CD4-positive, alpha-beta T cell (primary cell): ENCODE data around the gene ERICH2. TPM values are rescaled to one million over a fixed set of nuclear protein-coding genes. Genes with fewer than 3 reads are reported as not detected.

Experiments
- ATAC-seq: fragments of 200-7000 bp; cut with Tn5 transposase; one replicate; pipeline ENCODE4 v1.10.0; 2022; ENCODE audit warnings: mild to moderate bottlenecking; ENCODE audit not compliant: poor library complexity
- CTCF ChIA-PET: fragments of 350-600 bp; sonication (Branson Sonifier 250); formaldehyde crosslinking; loops from one replicate; lab custom pipeline; 2021; ENCODE audit warnings: antibody characterized with exemption, inconsistent platforms; lab: Charles Lee
- POLR2A ChIA-PET: fragments of 350-600 bp; sonication (Branson Sonifier 250); formaldehyde crosslinking; loops from one replicate; lab custom pipeline; 2021; ENCODE audit warnings: antibody characterized with exemption, inconsistent platforms; lab: Charles Lee
- DNase-seq, 14 experiments: peaks; one replicate each; pipeline ENCODE4 v3.0.0-alpha.2; 2013 to 2020; ENCODE audit warnings: mixed read lengths in 2 of 14
- H3K27ac ChIP-seq, 2 donors: one replicate each; pipeline versions ENCODE4 v1.5.1 to v1.7.0; 2013; ENCODE audit warnings: low read length in 2 of 2, low read depth in 1 of 2, mild to moderate bottlenecking in 1 of 2
- H3K27me3 ChIP-seq, 2 experiments: 1 replicate in 1 of 2; 2 replicates in 1 of 2; pipeline versions ENCODE4 v1.6.1 to v1.7.0; 2013; ENCODE audit warnings: low read length in 2 of 2, control low read depth in 1 of 2, mild to moderate bottlenecking in 1 of 2, moderate library complexity in 1 of 2; ENCODE audit not compliant: insufficient read depth in 2 of 2, control insufficient read depth in 1 of 2
- H3K36me3 ChIP-seq: one replicate; pipeline ENCODE4 v1.6.1; 2013; ENCODE audit warnings: low read length, control low read depth; ENCODE audit not compliant: insufficient read depth
- H3K4me1 ChIP-seq: one replicate; pipeline ENCODE4 v1.6.1; 2013; ENCODE audit warnings: low read length, control low read depth; ENCODE audit not compliant: insufficient read depth
- H3K4me3 ChIP-seq: one replicate; pipeline ENCODE4 v1.5.1; 2013; ENCODE audit warnings: mild to moderate bottlenecking, low read length, moderate library complexity
- H3K9me3 ChIP-seq, 2 experiments: 1 replicate in 1 of 2; 2 replicates in 1 of 2; pipeline versions ENCODE4 v1.6.1 to v1.7.0; 2013; ENCODE audit warnings: low read length in 2 of 2, mild to moderate bottlenecking in 2 of 2, control low read depth in 1 of 2, moderate library complexity in 1 of 2; ENCODE audit not compliant: control insufficient read depth in 1 of 2, insufficient read depth in 1 of 2
- H3K27ac Mint-ChIP-seq: one replicate; pipeline ENCODE4 v1.8.0; 2020; ENCODE audit warnings: mixed read lengths
- H3K27me3 Mint-ChIP-seq: one replicate; pipeline ENCODE4 v1.8.0; 2021; ENCODE audit warnings: mixed read lengths
- H3K36me3 Mint-ChIP-seq: one replicate; pipeline ENCODE4 v1.8.0; 2021; ENCODE audit warnings: low read depth, mixed read lengths
- H3K4me1 Mint-ChIP-seq: one replicate; pipeline ENCODE4 v1.8.0; 2021; ENCODE audit warnings: low read depth, mixed read lengths
- H3K4me3 Mint-ChIP-seq: one replicate; pipeline ENCODE4 v1.8.0; 2020; ENCODE audit warnings: mild to moderate bottlenecking, mixed read lengths
- H3K9me3 Mint-ChIP-seq: one replicate; pipeline ENCODE4 v1.8.0; 2020; ENCODE audit warnings: mixed read lengths
- intact Hi-C, 2 experiments: fragments of 100-400 bp; cut with DNase I in 1 of 2; cut with micrococcal nuclease in 1 of 2; formaldehyde crosslinking; loops; one replicate each; pipeline versions ENCODE4 v1.15.1 to v1.9.0; 2023 to 2025; cut with DNase I, micrococcal nuclease
- total RNA-seq, 174 experiments: library from RNA in 2 of 174; stranded (reverse) in 2 of 174; gene quantifications; one replicate each; pipeline ENCODE4 v1.2.3 and lab custom pipeline; 2021 to 2026
- TF ChIP-seq, protein P1 (sequence below): fragments of 200-600 bp; IDR thresholded peaks from one replicate; pipeline ENCODE4 v1.8.0; 2022; ENCODE audit warnings: antibody characterized with exemption, mild to moderate bottlenecking

The ERICH2 gene
- total RNA-seq, 2 experiments from 2014 or later, result not detected

DNA sequence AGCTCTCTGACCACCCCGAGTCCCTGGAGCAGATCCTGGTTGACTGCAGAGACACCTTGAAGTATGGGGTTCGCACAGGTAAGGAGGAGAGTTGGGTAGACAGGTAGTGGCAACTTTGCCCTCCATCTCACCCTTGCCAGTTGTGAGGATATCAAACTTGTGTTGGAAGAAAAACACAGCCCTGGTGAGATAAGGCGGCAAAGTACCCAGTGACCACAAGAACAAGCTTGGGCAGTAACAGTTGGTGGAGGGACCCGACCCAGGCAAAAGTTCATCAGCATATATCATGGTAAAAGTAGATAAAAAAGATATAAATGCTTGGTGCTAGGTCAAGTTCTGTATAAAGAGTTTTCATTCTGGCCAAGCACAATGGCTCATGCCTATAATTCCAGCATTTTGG, 60.9 kb downstream of the ERICH2 start:
- no peaks in the 10 kb centered on the region for H3K4me1 ChIP-seq
- Mint-ChIP-seq H3K27me3 (peaks cover 58% of the 10 kb centered on the region), H3K4me3 (no peak overlapping the region), H3K9me3 (no peaks in the 10 kb centered on the region), H3K27ac (no peak overlapping the region), H3K4me1 (no peaks in the 10 kb centered on the region), H3K36me3 (no peaks in the 10 kb centered on the region)
- no peak for DNase-seq
- peaks cover 20 to 22% of the 10 kb centered on the region in 2 experiments for H3K27me3 ChIP-seq
- H3K36me3 ChIP-seq, result no peaks in the 10 kb centered on the region
- no peak overlapping the region for H3K4me3 ChIP-seq
- ChIA-PET POLR2A (interaction anchor here (0.6 kb wide), 1 partner anchor 38 kb away, joined by 3 read pairs; no protein-coding TSS in a partner anchor), CTCF (no interaction called here)
- ATAC-seq, result no peak
- H3K9me3 ChIP-seq, result no peaks in the 10 kb centered on the region
- intact Hi-C loops, result no loop called here
- TF ChIP-seq, protein P1, sequence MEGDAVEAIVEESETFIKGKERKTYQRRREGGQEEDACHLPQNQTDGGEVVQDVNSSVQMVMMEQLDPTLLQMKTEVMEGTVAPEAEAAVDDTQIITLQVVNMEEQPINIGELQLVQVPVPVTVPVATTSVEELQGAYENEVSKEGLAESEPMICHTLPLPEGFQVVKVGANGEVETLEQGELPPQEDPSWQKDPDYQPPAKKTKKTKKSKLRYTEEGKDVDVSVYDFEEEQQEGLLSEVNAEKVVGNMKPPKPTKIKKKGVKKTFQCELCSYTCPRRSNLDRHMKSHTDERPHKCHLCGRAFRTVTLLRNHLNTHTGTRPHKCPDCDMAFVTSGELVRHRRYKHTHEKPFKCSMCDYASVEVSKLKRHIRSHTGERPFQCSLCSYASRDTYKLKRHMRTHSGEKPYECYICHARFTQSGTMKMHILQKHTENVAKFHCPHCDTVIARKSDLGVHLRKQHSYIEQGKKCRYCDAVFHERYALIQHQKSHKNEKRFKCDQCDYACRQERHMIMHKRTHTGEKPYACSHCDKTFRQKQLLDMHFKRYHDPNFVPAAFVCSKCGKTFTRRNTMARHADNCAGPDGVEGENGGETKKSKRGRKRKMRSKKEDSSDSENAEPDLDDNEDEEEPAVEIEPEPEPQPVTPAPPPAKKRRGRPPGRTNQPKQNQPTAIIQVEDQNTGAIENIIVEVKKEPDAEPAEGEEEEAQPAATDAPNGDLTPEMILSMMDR, result no peak
- no peak overlapping the region for H3K27ac ChIP-seq

DNA sequence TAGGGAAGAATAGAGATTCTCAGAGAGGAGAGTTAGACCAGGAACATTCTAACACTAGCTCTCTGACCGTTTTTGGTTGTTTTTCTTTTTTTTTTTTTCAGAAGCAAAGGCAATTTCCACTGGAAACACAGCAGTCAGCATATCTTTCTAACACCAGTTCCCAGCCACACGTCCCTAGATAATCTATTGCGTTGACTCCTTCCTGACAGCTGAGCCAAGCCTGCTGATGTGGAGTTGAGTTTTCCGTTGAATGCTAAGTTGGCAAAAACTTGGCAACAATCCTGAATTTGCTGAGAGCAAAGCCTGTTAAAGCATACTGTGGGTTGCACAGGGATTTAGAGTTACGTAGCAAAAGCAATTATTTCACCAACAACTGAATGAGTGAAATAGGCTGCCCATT, 65.8 kb downstream of the ERICH2 start:
- H3K27ac Mint-ChIP-seq, result no peak overlapping the region
- no peaks in the 10 kb centered on the region for H3K4me1 Mint-ChIP-seq
- H3K36me3 ChIP-seq, result no peaks in the 10 kb centered on the region
- H3K36me3 Mint-ChIP-seq, result no peaks in the 10 kb centered on the region
- CTCF ChIA-PET, result interaction anchor here (0.6 kb wide), 1 partner anchor 425 kb away, joined by 3 read pairs; no protein-coding TSS in a partner anchor
- H3K4me1 ChIP-seq, result no peaks in the 10 kb centered on the region
- peaks cover 15% of the 10 kb centered on the region for H3K27me3 Mint-ChIP-seq
- H3K9me3 Mint-ChIP-seq, result no peaks in the 10 kb centered on the region
- POLR2A ChIA-PET, result no interaction called here
- H3K4me3 ChIP-seq, result no peak overlapping the region
- no peaks in the 10 kb centered on the region for H3K9me3 ChIP-seq
- intact Hi-C loops, result no loop called here
- DNase-seq (no peak), ATAC-seq (no peak)
- no peak overlapping the region for H3K27ac ChIP-seq
- TF ChIP-seq, protein P1, result no peak
- H3K27me3 ChIP-seq, result peaks cover 0 to 7% of the 10 kb centered on the region in 2 experiments
- no peak overlapping the region for H3K4me3 Mint-ChIP-seq

DNA sequence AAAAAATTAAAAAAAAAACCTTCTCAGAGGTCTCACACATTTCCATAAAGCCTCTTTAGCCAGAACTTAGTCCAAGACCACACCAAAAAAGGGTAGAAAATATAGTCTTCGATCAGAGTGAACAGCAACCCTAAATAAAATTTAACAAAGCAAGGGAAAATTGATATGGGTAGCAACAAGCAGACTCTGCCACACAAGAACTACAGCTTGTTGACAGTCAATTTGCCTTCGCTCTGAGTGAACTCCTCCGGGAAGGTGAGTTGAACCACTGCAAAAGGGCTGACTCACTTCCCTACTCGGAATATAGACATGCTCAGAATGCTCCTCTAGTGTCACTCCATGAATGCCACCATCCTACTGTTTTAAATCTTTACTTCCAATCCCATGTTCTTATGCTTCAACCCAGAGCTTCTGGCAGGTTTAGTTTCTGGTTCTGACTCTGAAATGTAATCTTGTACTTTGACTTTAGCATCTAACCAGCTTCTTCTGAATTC, 70.6 kb downstream of the ERICH2 start:
- H3K4me1 ChIP-seq, result no peaks in the 10 kb centered on the region
- H3K9me3 ChIP-seq, result no peaks in the 10 kb centered on the region
- H3K4me3 ChIP-seq, result no peak overlapping the region
- DNase-seq (no peak), ATAC-seq (no peak)
- H3K36me3 ChIP-seq, result no peaks in the 10 kb centered on the region
- H3K27me3 Mint-ChIP-seq, result peaks cover 4% of the 10 kb centered on the region
- TF ChIP-seq, protein P1, result no peak
- ChIA-PET POLR2A (no interaction called here), CTCF (no interaction called here)
- H3K27me3 ChIP-seq, result peaks cover 0 to 12% of the 10 kb centered on the region in 2 experiments
- no peak overlapping the region for H3K27ac ChIP-seq
- no peaks in the 10 kb centered on the region for H3K36me3 Mint-ChIP-seq
- intact Hi-C loops, result no loop called here
- H3K27ac Mint-ChIP-seq, result no peak overlapping the region
- peaks cover 10% of the 10 kb centered on the region for H3K4me1 Mint-ChIP-seq
- no peak overlapping the region for H3K4me3 Mint-ChIP-seq
- H3K9me3 Mint-ChIP-seq, result no peaks in the 10 kb centered on the region
